Upper lobe of left lung (tissue), 6 donors: ENCODE data around the gene SEMA7A. TPM values are rescaled to one million over a fixed set of nuclear protein-coding genes. Genes with fewer than 3 reads are reported as not detected.

Source experiments
- ATAC-seq, 2 donors: fragments of 200-7000 bp; cut with Tn5 transposase; one replicate each; pipeline ENCODE4 v1.9.1; 2022; ENCODE audit warnings: mild to moderate bottlenecking in 2 of 2, moderate library complexity in 2 of 2; ENCODE audit not compliant: low FRiP score in 2 of 2
- DNase-seq, 2 donors: peaks; one replicate each; pipeline ENCODE4 v3.0.0-alpha.2; 2019 to 2020
- H3K27ac ChIP-seq, 4 donors: fragments of 200-600 bp; sonication (generic); one replicate each; pipeline ENCODE4 v1.5.1; 2016 to 2019
- H3K27me3 ChIP-seq, 4 donors: fragments of 200-600 bp; sonication (generic); one replicate each; pipeline ENCODE4 v1.5.1; 2017 to 2019
- H3K36me3 ChIP-seq, 4 donors: fragments of 200-600 bp; sonication (generic); one replicate each; pipeline ENCODE4 v1.5.1; 2016 to 2019
- H3K4me1 ChIP-seq, 4 donors: fragments of 200-600 bp; sonication (generic); one replicate each; pipeline ENCODE4 v1.5.1; 2018 to 2019
- H3K4me3 ChIP-seq, 4 donors: fragments of 200-600 bp; sonication (generic); one replicate each; pipeline ENCODE4 v1.5.1; 2017 to 2019; ENCODE audit warnings: mild to moderate bottlenecking in 2 of 4, moderate library complexity in 1 of 4
- H3K9me3 ChIP-seq, 4 donors: fragments of 200-600 bp; sonication (generic); one replicate each; pipeline ENCODE4 v1.5.1; 2018 to 2019
- EP300 ChIP-seq, 4 donors: sonication (generic); formaldehyde crosslinking; IDR thresholded peaks; one replicate each; pipeline ENCODE4 v1.5.1; 2017; ENCODE audit warnings: antibody characterized with exemption in 4 of 4, control low read depth in 2 of 4
- POLR2A ChIP-seq, 4 donors: fragments of 450-650 bp; IDR thresholded peaks; one replicate each; pipeline ENCODE4 v1.5.1; 2016 to 2017; ENCODE audit warnings: antibody characterized with exemption in 4 of 4, mild to moderate bottlenecking in 2 of 4
- POLR2AphosphoS5 ChIP-seq, 2 donors: sonication (generic); formaldehyde crosslinking; IDR thresholded peaks; one replicate each; pipeline ENCODE4 v1.5.1; 2017; ENCODE audit warnings: antibody characterized with exemption in 2 of 2
- WGBS, 2 donors: methylation state at CpG; one replicate each; pipeline ENCODE4 v1.1.5; 2017 to 2018; 5-methylcytosine and 5-hydroxymethylcytosine counted together
- total RNA-seq, 6 donors: library from RNA; depleted of rRNA in 4 of 6; stranded (reverse); fragments of >200 nt in 4 of 6; gene quantifications; one replicate each; pipeline versions ENCODE4 v1.1.0 to v1.2.1, GENCODE V29; 2016 to 2021
- TF ChIP-seq, protein P1 (sequence below), 6 experiments: fragments of 450-650 bp in 4 of 6; fragments of 200-600 bp in 2 of 6; sonication (generic) in 2 of 6; IDR thresholded peaks; one replicate each; pipeline ENCODE4 v1.5.1; 2016 to 2019; ENCODE audit warnings: antibody characterized with exemption in 6 of 6
- donor health status: DM: no; HTN: no; CAD: no; lungs with moderate emphysema.
- donor health status: DM: no; HTN: yes; CAD: no; lungs with severe emphysema.

The SEMA7A gene
- total RNA-seq, 6 donors from 2014 or later, result 1.0 to 9.1 (median 5.3) TPM

GRCh38 chr15:74396445-74397238, 37.1 kb downstream of the SEMA7A start:
- H3K36me3 ChIP-seq, result no peaks in the 10 kb centered on the region
- peaks cover 0 to 2% (median 0%) of the 10 kb centered on the region in 4 donors for H3K4me1 ChIP-seq
- no peaks in the 10 kb centered on the region for H3K27me3 ChIP-seq
- no peaks in the 10 kb centered on the region for H3K9me3 ChIP-seq
- 67 to 74% methylated on average over 7 to 9 of the region's 9 CpGs for WGBS, 2 donors
- no peak overlapping the region for H3K4me3 ChIP-seq
- no peak overlapping the region for H3K27ac ChIP-seq
- no peak for ATAC-seq
- DNase-seq, result no peak
- no peak for TF ChIP-seq EP300 (IDR thresholded peaks at IDR 0.05)
- TF ChIP-seq, protein P1, sequence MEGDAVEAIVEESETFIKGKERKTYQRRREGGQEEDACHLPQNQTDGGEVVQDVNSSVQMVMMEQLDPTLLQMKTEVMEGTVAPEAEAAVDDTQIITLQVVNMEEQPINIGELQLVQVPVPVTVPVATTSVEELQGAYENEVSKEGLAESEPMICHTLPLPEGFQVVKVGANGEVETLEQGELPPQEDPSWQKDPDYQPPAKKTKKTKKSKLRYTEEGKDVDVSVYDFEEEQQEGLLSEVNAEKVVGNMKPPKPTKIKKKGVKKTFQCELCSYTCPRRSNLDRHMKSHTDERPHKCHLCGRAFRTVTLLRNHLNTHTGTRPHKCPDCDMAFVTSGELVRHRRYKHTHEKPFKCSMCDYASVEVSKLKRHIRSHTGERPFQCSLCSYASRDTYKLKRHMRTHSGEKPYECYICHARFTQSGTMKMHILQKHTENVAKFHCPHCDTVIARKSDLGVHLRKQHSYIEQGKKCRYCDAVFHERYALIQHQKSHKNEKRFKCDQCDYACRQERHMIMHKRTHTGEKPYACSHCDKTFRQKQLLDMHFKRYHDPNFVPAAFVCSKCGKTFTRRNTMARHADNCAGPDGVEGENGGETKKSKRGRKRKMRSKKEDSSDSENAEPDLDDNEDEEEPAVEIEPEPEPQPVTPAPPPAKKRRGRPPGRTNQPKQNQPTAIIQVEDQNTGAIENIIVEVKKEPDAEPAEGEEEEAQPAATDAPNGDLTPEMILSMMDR (IDR thresholded peaks at IDR 0.05), result no peak
- TF ChIP-seq POLR2A (IDR thresholded peaks at IDR 0.05), result no peak
- no peak for TF ChIP-seq POLR2AphosphoS5 (IDR thresholded peaks at IDR 0.05)

DNA sequence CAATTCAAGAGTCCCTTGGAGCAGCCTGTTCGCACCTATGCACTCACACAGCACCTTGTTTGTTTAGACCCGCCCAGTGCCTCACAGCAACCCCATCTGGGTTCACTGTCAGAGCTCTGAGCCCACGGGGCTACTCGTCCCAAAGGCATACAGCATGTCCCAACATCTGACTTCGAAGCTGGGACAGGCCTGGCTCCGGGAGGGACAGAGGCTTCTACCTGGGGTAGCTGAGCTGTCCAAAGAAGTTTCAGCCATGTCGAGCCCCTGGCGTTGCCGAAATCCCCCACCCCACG, 37.7 kb downstream of the SEMA7A start:
- Histone ChIP-seq H3K9me3 (no peaks in the 10 kb centered on the region), H3K27me3 (no peaks in the 10 kb centered on the region), H3K4me3 (no peak overlapping the region), H3K36me3 (no peaks in the 10 kb centered on the region), H3K4me1 (peaks cover 0 to 2% (median 0%) of the 10 kb centered on the region in 4 donors), H3K27ac (no peak overlapping the region)
- WGBS, 2 donors, result 82 to 95% methylated on average over 4 to 10 of the region's 10 CpGs
- DNase-seq (no peak), ATAC-seq (no peak)
- TF ChIP-seq POLR2AphosphoS5 (IDR thresholded peaks at IDR 0.05) (no peak), POLR2A (IDR thresholded peaks at IDR 0.05) (no peak), EP300 (IDR thresholded peaks at IDR 0.05) (no peak)
- TF ChIP-seq, protein P1 (IDR thresholded peaks at IDR 0.05), result no peak

GRCh38 chr15:74395319-74396145, 38.2 kb downstream of the SEMA7A start:
- no peak overlapping the region for H3K27ac ChIP-seq
- DNase-seq, result peak in 1 of 2 donors; percentile 59
- no peaks in the 10 kb centered on the region for H3K4me1 ChIP-seq
- TF ChIP-seq EP300 (IDR thresholded peaks at IDR 0.05) (no peak), POLR2AphosphoS5 (IDR thresholded peaks at IDR 0.05) (no peak), POLR2A (IDR thresholded peaks at IDR 0.05) (no peak)
- TF ChIP-seq, protein P1 (IDR thresholded peaks at IDR 0.05), result no peak
- H3K4me3 ChIP-seq, result no peak overlapping the region
- H3K27me3 ChIP-seq, result no peaks in the 10 kb centered on the region
- no peaks in the 10 kb centered on the region for H3K36me3 ChIP-seq
- WGBS, 2 donors, result 94% methylated on average over 5 to 16 of the region's 17 CpGs
- no peaks in the 10 kb centered on the region for H3K9me3 ChIP-seq
- no peak for ATAC-seq

GRCh38 chr15:74394090-74394846, 39.5 kb downstream of the SEMA7A start:
- 89 to 93% methylated on average over 11 of the region's 11 CpGs for WGBS, 2 donors
- H3K27ac ChIP-seq, result no peak overlapping the region
- no peak overlapping the region for H3K4me3 ChIP-seq
- no peaks in the 10 kb centered on the region for H3K27me3 ChIP-seq
- DNase-seq (no peak), ATAC-seq (no peak)
- no peak for TF ChIP-seq POLR2A (IDR thresholded peaks at IDR 0.05)
- no peak for TF ChIP-seq POLR2AphosphoS5 (IDR thresholded peaks at IDR 0.05)
- no peak for TF ChIP-seq EP300 (IDR thresholded peaks at IDR 0.05)
- H3K9me3 ChIP-seq, result no peaks in the 10 kb centered on the region
- H3K4me1 ChIP-seq, result peaks cover 0 to 8% (median 2%) of the 10 kb centered on the region in 4 donors
- H3K36me3 ChIP-seq, result no peaks in the 10 kb centered on the region

- Histone ChIP-seq H3K9me3 (no peaks in the 10 kb centered on the region), H3K4me3 (no peak overlapping the region), H3K4me1 (peaks cover 0 to 14% (median 6%) of the 10 kb centered on the region in 4 donors), H3K27me3 (no peaks in the 10 kb centered on the region), H3K27ac (no peak overlapping the region), H3K36me3 (no peaks in the 10 kb centered on the region)
- ATAC-seq (no peak), DNase-seq (no peak)
- WGBS, 2 donors, result 87 to 96% methylated on average over 13 of the region's 13 CpGs
- no peak for TF ChIP-seq POLR2AphosphoS5 (IDR thresholded peaks at IDR 0.05)
Measured at GRCh38 chr15:74393423-74393822, 40.3 kb downstream of the SEMA7A start.
